ENCODE measurements around the gene OR2B2. TPM values are rescaled to one million over a fixed set of nuclear protein-coding genes. Genes with fewer than 3 reads are reported as not detected.

OR2B2 gene
- total RNA-seq, 1 experiment from 2014 or later = not detected

GRCh38 chr6:27892649-27893058 lies 19.5 kb downstream of the OR2B2 start:
- TSS peak; percentile 90 for BruUV-seq (replicated peaks)
- H3K4me1 Mint-ChIP-seq (ENCODE audit: low read depth, unreplicated experiment) = peaks cover 33% of the 10 kb centered on the region
- intact Hi-C loops (cut with micrococcal nuclease; ENCODE audit: unreplicated experiment) = loop anchor here (1.0 to 10.0 kb wide), 7 partner anchors 27 to 1865 kb away; partner anchors contain the start of genes ZNF184 and ZSCAN31
- peaks cover 3% of the 10 kb centered on the region for H3K36me3 Mint-ChIP-seq (ENCODE audit: insufficient read depth, unreplicated experiment)
- no peaks in the 10 kb centered on the region for H3K9me3 ChIP-seq
- TF ChIP-seq CTCF (IDR thresholded peaks at IDR 0.05; ENCODE audit: insufficient read depth in 1 of 2, low read depth in 1 of 2, low read length in 1 of 2, severe bottlenecking in 1 of 2, unreplicated experiment in 1 of 2) = no peak
- H3K36me3 ChIP-seq (ENCODE audit: control insufficient read depth, insufficient read depth, low read length) = no peaks in the 10 kb centered on the region
- H3K27ac Mint-ChIP-seq (ENCODE audit: unreplicated experiment) = no peak overlapping the region
- H3K27me3 ChIP-seq (replicated peaks; ENCODE audit: control insufficient read depth, insufficient read depth, low read length) = no peaks in the 10 kb centered on the region
- ChIA-PET POLR2A (interaction anchor here (0.5 to 9.5 kb wide), 30 partner anchors 9 to 1866 kb away, joined by 3 to 620 read pairs (median 6); a partner anchor contains a TSS), CTCF (interaction anchor here (0.7 to 2.0 kb wide), 4 partner anchors 27 to 78 kb away, joined by 3 to 11 read pairs (median 3); a partner anchor contains a TSS)
- DNase-seq = no peak
- H3K4me3 Mint-ChIP-seq (ENCODE audit: unreplicated experiment) = no peak overlapping the region
- H3K27me3 Mint-ChIP-seq (ENCODE audit: insufficient read depth, unreplicated experiment) = peaks cover 10% of the 10 kb centered on the region
- H3K4me3 ChIP-seq (ENCODE audit: low read depth, low read length) = peak overlapping the region; percentile 82
- H3K9me3 Mint-ChIP-seq (ENCODE audit: unreplicated experiment) = no peaks in the 10 kb centered on the region
- H3K4me1 ChIP-seq = peaks cover 15% of the 10 kb centered on the region; the same call in 1 of the 2 replicates

GRCh38 chr6:27891320-27891875 lies 20.8 kb downstream of the OR2B2 start:
- Mint-ChIP-seq H3K4me1 (ENCODE audit: low read depth, unreplicated experiment) (peaks cover 32% of the 10 kb centered on the region), H3K4me3 (ENCODE audit: unreplicated experiment) (no peak overlapping the region), H3K9me3 (ENCODE audit: unreplicated experiment) (no peaks in the 10 kb centered on the region), H3K27me3 (ENCODE audit: insufficient read depth, unreplicated experiment) (peaks cover 10% of the 10 kb centered on the region), H3K36me3 (ENCODE audit: insufficient read depth, unreplicated experiment) (no peaks in the 10 kb centered on the region), H3K27ac (ENCODE audit: unreplicated experiment) (no peak overlapping the region)
- H3K36me3 ChIP-seq (ENCODE audit: control insufficient read depth, insufficient read depth, low read length) = no peaks in the 10 kb centered on the region
- peaks cover 3% of the 10 kb centered on the region; the same call in 1 of the 2 replicates for H3K4me1 ChIP-seq
- POLR2A ChIA-PET = interaction anchor here (0.6 to 9.5 kb wide), 12 partner anchors 20 to 1619 kb away, joined by 3 to 620 read pairs (median 14); a partner anchor contains a TSS
- intact Hi-C loops (cut with micrococcal nuclease; ENCODE audit: unreplicated experiment) = loop anchor here (5.0 to 10.0 kb wide), 6 partner anchors 417 to 1864 kb away; partner anchors contain the start of genes ZNF184 and ZSCAN31
- CTCF ChIA-PET = no interaction called here
- H3K4me3 ChIP-seq (ENCODE audit: low read depth, low read length) = peak overlapping the region; percentile 82
- DNase-seq = no peak
- BruUV-seq (replicated peaks) = TSS peak; percentile 9
- no peaks in the 10 kb centered on the region for H3K27me3 ChIP-seq (replicated peaks; ENCODE audit: control insufficient read depth, insufficient read depth, low read length)
- no peaks in the 10 kb centered on the region for H3K9me3 ChIP-seq
- no peak for TF ChIP-seq CTCF (IDR thresholded peaks at IDR 0.05; ENCODE audit: insufficient read depth in 1 of 2, low read depth in 1 of 2, low read length in 1 of 2, severe bottlenecking in 1 of 2, unreplicated experiment in 1 of 2)

GRCh38 chr6:27890445-27891319 lies 21.5 kb downstream of the OR2B2 start:
- no peak overlapping the region for H3K4me3 Mint-ChIP-seq (ENCODE audit: unreplicated experiment)
- ChIA-PET POLR2A (interaction anchor here (0.6 to 9.5 kb wide), 24 partner anchors 11 to 1639 kb away, joined by 3 to 620 read pairs (median 7); a partner anchor contains a TSS), CTCF (interaction anchor here (0.7 to 2.3 kb wide), 2 partner anchors 24 to 732 kb away, joined by 5 to 8 read pairs; a partner anchor contains a TSS)
- H3K36me3 ChIP-seq (ENCODE audit: control insufficient read depth, insufficient read depth, low read length) = no peaks in the 10 kb centered on the region
- no peaks in the 10 kb centered on the region for H3K4me1 ChIP-seq
- peak; percentile 88 to 89 for DNase-seq
- BruUV-seq (replicated peaks) = TSS peak; percentile 43
- no peaks in the 10 kb centered on the region for H3K9me3 ChIP-seq
- peaks cover 10% of the 10 kb centered on the region for H3K27me3 Mint-ChIP-seq (ENCODE audit: insufficient read depth, unreplicated experiment)
- peaks cover 32% of the 10 kb centered on the region for H3K4me1 Mint-ChIP-seq (ENCODE audit: low read depth, unreplicated experiment)
- no peaks in the 10 kb centered on the region for H3K9me3 Mint-ChIP-seq (ENCODE audit: unreplicated experiment)
- no peak overlapping the region for H3K27ac Mint-ChIP-seq (ENCODE audit: unreplicated experiment)
- H3K4me3 ChIP-seq (ENCODE audit: low read depth, low read length) = peak overlapping the region; percentile 82
- intact Hi-C loops (cut with micrococcal nuclease; ENCODE audit: unreplicated experiment) = loop anchor here (1.0 to 10.0 kb wide), 8 partner anchors 23 to 1863 kb away; partner anchors contain the start of genes ZNF184 and ZSCAN31
- no peaks in the 10 kb centered on the region for H3K27me3 ChIP-seq (replicated peaks; ENCODE audit: control insufficient read depth, insufficient read depth, low read length)
- no peaks in the 10 kb centered on the region for H3K36me3 Mint-ChIP-seq (ENCODE audit: insufficient read depth, unreplicated experiment)
- TF ChIP-seq CTCF (IDR thresholded peaks at IDR 0.05; ENCODE audit: insufficient read depth in 1 of 2, low read depth in 1 of 2, low read length in 1 of 2, severe bottlenecking in 1 of 2, unreplicated experiment in 1 of 2) = no peak

Measured in Caco-2 (cell line).